ENCODE data around the gene CCDC138.

CCDC138 gene

GRCh38 chr2:108916122-108916795, 129.7 kb downstream of the CCDC138 start:
- DNase-seq (ENCODE audit: insufficient read length, low spot score) (no peak), FAIRE-seq (no peak)

DNA sequence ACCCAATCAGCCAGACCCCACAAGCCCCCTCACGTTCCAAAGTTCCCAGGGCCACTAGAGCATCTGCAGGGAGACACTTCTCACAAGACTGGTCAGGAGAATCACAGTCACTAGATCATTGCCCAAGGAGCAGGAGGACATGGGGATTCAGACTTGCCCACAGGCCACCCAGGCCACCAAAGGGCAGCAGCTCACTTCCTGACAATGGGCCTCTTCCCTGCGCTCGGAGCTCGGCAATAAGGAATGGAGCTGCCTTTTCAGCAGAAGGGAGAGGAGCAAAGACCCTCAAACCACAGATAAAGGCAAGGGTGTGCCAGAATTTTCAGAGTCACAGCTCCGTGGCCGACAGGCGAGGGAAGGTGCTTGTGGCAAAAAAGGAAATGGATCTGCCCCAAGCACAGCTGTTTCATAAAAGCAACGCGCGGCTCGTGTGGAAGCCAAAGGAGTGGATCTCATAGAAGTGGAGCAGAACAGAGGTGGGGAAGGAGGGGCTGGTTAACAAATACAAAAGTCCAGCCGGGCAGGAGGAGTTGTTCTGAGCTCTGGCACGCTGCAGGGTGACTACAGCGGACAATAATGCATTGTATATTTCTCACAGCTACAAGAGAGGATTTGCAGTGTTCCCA, 130.3 kb downstream of the CCDC138 start:
- DNase-seq (ENCODE audit: insufficient read length, low spot score), result no peak
- no peak for FAIRE-seq

DNA sequence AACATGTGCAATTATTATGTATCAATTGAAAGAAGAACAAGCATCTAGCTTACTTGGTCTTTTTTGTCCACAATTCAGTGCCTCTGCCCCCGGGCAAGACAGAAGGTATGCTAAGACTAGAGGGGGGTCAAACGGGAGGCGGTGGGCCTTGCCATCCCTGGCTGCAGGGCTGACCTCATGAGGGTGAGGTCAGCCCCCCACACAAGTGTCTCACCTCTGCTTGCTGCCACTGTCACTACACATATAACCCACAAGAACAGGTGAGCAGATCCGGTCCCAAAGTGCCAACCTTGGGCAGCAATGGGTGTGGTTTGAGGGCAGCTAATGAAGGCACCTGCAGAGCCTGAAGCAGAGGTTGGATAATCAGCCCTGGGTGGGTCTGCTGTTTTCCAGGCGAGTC, 131.0 kb downstream of the CCDC138 start:
- FAIRE-seq (no peak), DNase-seq (ENCODE audit: insufficient read length, low spot score) (no peak)

DNA sequence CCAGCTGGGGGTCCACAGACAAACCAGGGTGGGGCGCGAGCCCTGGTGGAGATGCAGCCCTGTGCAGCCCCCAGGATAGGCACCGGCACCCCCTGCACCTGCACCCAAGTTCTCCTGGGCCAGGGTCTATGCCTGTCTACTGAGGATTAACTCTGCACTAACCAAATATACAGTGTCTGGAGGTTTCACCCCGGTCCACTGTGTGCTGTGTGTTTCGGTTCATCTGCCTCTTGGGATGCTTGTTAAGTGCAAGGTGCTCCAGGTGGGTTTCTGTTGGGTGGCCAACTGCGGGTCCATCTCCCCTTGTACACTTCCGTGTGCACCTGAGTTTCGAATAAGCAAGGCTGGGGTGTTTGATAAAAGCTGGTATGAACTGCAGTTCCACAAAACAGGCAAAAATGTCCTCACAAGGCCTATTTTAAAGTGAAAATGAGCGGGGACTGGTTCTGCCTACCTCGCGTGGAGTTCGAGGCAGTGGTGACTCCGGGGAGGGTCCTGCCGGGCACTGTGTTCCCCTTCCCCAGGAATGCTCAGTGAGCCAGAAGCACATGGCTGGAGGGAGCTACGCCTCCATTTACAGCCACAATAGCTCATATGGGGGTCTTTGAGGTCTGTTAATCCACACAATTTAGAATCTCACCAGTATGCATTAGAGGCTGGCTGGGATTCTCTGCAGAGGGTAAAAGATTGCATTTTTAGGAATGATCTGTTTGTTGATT, 131.7 kb downstream of the CCDC138 start:
- DNase-seq (ENCODE audit: insufficient read length, low spot score) (no peak), FAIRE-seq (no peak)

GRCh38 chr2:108918941-108919341, 132.4 kb downstream of the CCDC138 start:
- no peak for DNase-seq (ENCODE audit: insufficient read length, low spot score)
- no peak for FAIRE-seq

GRCh38 chr2:108919571-108920373, 133.2 kb downstream of the CCDC138 start:
- no peak for FAIRE-seq
- DNase-seq (ENCODE audit: insufficient read length, low spot score), result no peak

- FAIRE-seq (no peak), DNase-seq (ENCODE audit: insufficient read length, low spot score) (no peak)
Measured at GRCh38 chr2:108920686-108921085, 134.1 kb downstream of the CCDC138 start.

- no peak for FAIRE-seq
- DNase-seq (ENCODE audit: insufficient read length, low spot score), result no peak
Measured at GRCh38 chr2:108921096-108922030, 134.8 kb downstream of the CCDC138 start.

DNA sequence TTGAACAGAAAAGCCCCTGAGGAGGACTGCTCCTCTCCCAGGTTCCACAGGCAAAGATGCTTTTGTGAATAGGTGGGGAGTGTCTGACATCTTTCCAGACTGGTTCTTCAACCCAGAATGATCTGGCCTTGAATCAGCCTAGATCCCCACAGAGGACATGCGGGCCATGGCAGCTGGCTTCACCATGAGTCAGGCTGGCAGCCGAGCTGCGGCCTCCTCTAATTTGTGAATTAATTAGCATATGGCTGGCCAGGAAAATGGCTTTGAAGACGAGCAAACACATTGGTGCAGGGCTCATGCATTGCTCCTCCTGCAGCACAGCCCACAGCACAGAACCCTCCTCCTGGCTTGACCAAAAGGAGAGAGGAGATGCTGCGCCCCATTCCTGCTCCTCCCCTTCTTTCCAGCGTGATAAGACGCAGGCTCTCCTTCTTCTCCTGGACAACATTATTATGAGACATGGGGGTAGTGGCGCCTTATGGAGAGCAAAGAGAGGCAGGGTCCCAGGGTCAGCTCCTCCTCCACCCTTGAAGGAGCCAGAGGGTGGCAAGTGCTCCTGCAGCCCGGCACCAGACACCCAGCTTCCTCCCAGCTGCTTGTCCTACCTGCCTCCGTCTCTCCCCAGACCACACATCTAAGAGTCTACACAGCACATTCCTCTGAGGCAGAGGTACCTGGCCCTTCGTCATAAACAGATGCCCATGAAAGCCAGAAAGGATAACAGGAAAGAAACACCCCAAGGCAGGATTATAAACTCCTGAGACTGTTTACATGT, 135.8 kb downstream of the CCDC138 start:
- FAIRE-seq (no peak), DNase-seq (ENCODE audit: insufficient read length, low spot score) (no peak)

- DNase-seq (ENCODE audit: insufficient read length, low spot score) (no peak), FAIRE-seq (no peak)
Measured at GRCh38 chr2:108923019-108923700, 136.6 kb downstream of the CCDC138 start.

- no peak for DNase-seq (ENCODE audit: insufficient read length, low spot score)
Measured at GRCh38 chr2:108923736-108924579, 137.4 kb downstream of the CCDC138 start.

GRCh38 chr2:108924580-108925251, 138.1 kb downstream of the CCDC138 start:
- DNase-seq (ENCODE audit: insufficient read length, low spot score) (no peak), FAIRE-seq (no peak)

More at GRCh38 chr2:108923736-108924579, 137.4 kb downstream of the CCDC138 start:
- FAIRE-seq, result no peak

DNA sequence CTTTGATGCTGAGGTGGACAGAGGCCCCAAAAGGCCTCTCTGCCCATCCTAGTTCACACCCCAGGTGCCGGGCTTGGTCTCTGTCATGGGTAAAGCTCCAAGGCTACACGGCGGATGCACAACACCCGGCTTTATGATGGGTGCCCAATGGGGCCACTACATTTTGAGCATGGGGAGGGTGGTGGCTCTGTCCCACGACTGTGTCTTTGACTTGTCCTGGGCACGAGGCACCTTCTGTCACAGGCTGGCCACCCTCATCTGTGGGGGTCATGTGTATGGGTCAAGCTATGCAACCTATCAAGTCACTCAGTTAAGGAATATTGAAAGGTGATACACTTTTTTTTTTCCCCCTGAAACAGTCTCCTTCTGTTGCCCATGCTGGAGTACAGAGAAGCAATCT, 138.7 kb downstream of the CCDC138 start:
- FAIRE-seq, result no peak
- DNase-seq (ENCODE audit: insufficient read length, low spot score), result no peak

GRCh38 chr2:108925735-108926134, 139.2 kb downstream of the CCDC138 start:
- no peak for DNase-seq (ENCODE audit: insufficient read length, low spot score)
- FAIRE-seq, result no peak
